Measurements from ENCODE around the gene KIAA1217.
A peak's percentile ranks its signal among the peaks of the same experiment; 100 is the strongest.

KIAA1217 gene

GRCh38 chr10:24465891-24466818, 257.2 kb downstream of the KIAA1217 start:
- TF ChIP-seq ZFX (IDR thresholded peaks at IDR 0.05) (no peak), CTCF (conservative IDR thresholded peaks at IDR 0.05) (no peak)

GRCh38 chr10:24467136-24467535, 258.2 kb downstream of the KIAA1217 start:
- TF ChIP-seq CTCF (conservative IDR thresholded peaks at IDR 0.05) (no peak), ZFX (IDR thresholded peaks at IDR 0.05) (no peak)
- H3K27ac ChIP-seq, result no peak overlapping the region

More at GRCh38 chr10:24465891-24466818, 257.2 kb downstream of the KIAA1217 start:
- H3K27ac ChIP-seq, result peak overlapping the region; percentile 52

- no peak for TF ChIP-seq CTCF (conservative IDR thresholded peaks at IDR 0.05)
- TF ChIP-seq ZFX (IDR thresholded peaks at IDR 0.05), result no peak
- H3K27ac ChIP-seq, result no peak overlapping the region
These were observed 258.7 kb downstream of the KIAA1217 start for GRCh38 chr10:24467605-24468004.

GRCh38 chr10:24468281-24468751, 259.4 kb downstream of the KIAA1217 start:
- H3K27ac ChIP-seq, result no peak overlapping the region
- TF ChIP-seq ZFX (IDR thresholded peaks at IDR 0.05) (no peak), CTCF (conservative IDR thresholded peaks at IDR 0.05) (no peak)

GRCh38 chr10:24469993-24470392, 261.1 kb downstream of the KIAA1217 start:
- no peak for TF ChIP-seq CTCF (conservative IDR thresholded peaks at IDR 0.05)
- TF ChIP-seq ZFX (IDR thresholded peaks at IDR 0.05), result no peak
- H3K27ac ChIP-seq, result peak overlapping the region; percentile 92

GRCh38 chr10:24475598-24475997, 266.7 kb downstream of the KIAA1217 start:
- no peak overlapping the region for H3K27ac ChIP-seq
- TF ChIP-seq CTCF (conservative IDR thresholded peaks at IDR 0.05) (no peak), ZFX (IDR thresholded peaks at IDR 0.05) (no peak)
